Stomach smooth muscle (tissue), 2 donors: ENCODE measurements around the gene LPA.
"Not testable (repeated sequence)": the region's sequence is repeated elsewhere in the genome, so short reads cannot be mapped to it uniquely, and the experiment has no call there.

Experiments
- H3K27ac ChIP-seq: one replicate; pipeline ENCODE4 v1.7.0; 2013; ENCODE audit warnings: mild to moderate bottlenecking, low read length, inconsistent platforms
- H3K27me3 ChIP-seq, 2 donors: one replicate each; pipeline ENCODE4 v1.7.0; 2013; ENCODE audit warnings: low read length in 2 of 2; ENCODE audit not compliant: insufficient read depth in 2 of 2, control insufficient read depth in 1 of 2
- H3K36me3 ChIP-seq, 2 donors: one replicate each; pipeline ENCODE4 v1.7.0; 2013; ENCODE audit warnings: low read length in 2 of 2; ENCODE audit not compliant: control insufficient read depth in 2 of 2, insufficient read depth in 2 of 2
- H3K4me1 ChIP-seq: one replicate; pipeline ENCODE4 v1.7.0; 2013; ENCODE audit warnings: low read length; ENCODE audit not compliant: control insufficient read depth, insufficient read depth
- H3K4me3 ChIP-seq, 2 donors: one replicate each; pipeline ENCODE4 v1.7.0; 2013; ENCODE audit warnings: low read length in 2 of 2
- H3K9ac ChIP-seq, 2 donors: one replicate each; pipeline ENCODE4 v1.7.0; 2013; ENCODE audit warnings: low read length in 2 of 2, mild to moderate bottlenecking in 1 of 2
- H3K9me3 ChIP-seq, 2 donors: one replicate each; pipeline ENCODE4 v1.7.0; 2013; ENCODE audit warnings: low read length in 2 of 2; ENCODE audit not compliant: control insufficient read depth in 2 of 2
- donor health status: healthy.
- donor health status: Pancreatic carcinoma.

The LPA gene, protein sequence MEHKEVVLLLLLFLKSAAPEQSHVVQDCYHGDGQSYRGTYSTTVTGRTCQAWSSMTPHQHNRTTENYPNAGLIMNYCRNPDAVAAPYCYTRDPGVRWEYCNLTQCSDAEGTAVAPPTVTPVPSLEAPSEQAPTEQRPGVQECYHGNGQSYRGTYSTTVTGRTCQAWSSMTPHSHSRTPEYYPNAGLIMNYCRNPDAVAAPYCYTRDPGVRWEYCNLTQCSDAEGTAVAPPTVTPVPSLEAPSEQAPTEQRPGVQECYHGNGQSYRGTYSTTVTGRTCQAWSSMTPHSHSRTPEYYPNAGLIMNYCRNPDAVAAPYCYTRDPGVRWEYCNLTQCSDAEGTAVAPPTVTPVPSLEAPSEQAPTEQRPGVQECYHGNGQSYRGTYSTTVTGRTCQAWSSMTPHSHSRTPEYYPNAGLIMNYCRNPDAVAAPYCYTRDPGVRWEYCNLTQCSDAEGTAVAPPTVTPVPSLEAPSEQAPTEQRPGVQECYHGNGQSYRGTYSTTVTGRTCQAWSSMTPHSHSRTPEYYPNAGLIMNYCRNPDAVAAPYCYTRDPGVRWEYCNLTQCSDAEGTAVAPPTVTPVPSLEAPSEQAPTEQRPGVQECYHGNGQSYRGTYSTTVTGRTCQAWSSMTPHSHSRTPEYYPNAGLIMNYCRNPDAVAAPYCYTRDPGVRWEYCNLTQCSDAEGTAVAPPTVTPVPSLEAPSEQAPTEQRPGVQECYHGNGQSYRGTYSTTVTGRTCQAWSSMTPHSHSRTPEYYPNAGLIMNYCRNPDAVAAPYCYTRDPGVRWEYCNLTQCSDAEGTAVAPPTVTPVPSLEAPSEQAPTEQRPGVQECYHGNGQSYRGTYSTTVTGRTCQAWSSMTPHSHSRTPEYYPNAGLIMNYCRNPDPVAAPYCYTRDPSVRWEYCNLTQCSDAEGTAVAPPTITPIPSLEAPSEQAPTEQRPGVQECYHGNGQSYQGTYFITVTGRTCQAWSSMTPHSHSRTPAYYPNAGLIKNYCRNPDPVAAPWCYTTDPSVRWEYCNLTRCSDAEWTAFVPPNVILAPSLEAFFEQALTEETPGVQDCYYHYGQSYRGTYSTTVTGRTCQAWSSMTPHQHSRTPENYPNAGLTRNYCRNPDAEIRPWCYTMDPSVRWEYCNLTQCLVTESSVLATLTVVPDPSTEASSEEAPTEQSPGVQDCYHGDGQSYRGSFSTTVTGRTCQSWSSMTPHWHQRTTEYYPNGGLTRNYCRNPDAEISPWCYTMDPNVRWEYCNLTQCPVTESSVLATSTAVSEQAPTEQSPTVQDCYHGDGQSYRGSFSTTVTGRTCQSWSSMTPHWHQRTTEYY (N-terminal part only)

DNA sequence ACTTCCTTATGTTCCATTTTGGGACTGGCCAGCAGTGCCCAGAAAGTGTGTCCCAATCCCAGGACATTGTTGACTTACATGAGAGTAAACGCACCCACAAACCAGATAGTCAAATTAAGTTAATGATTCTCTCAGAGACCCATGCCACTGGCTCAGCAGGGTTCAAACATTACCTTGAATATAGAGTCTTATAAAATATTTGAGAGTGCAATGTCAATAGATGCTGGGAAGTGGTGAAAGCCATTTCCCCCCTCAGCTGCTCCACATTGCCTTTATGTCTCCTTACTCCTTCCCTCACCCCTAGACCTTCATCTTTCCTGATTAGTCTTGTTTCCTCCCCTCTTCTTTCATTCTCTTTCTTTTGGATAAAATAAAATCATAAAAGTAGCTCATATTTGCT lies at the start of gene LPA:
Gene LPA (minus strand): TSS at position 78 of the 400 bp plus-strand sequence. CDS start 61 bp downstream, at position 17.
- H3K9me3 ChIP-seq, H3K4me3 ChIP-seq, H3K4me1 ChIP-seq, H3K27me3 ChIP-seq, H3K9ac ChIP-seq, H3K27ac ChIP-seq, H3K36me3 ChIP-seq: not testable (repeated sequence)

DNA sequence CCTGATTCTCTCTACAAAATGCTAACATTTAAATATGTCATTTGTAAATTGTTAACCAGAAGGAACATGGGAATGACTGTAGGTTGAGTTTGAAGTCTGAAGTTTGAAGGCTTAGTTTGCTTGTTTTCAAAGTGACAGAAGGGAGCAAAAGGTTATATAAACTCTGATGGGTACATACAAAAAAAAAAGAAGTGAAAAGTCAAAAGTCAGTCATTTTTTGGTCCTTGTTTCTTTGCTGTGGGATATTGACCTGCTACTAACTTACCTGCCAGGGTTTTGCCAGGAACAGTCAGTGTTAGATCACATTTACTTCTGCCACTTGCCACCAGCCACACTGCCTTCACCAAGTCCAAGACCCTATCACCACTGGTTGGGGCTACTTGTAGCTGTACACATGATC lies 44.9 kb upstream of the LPA start:
- not testable (repeated sequence) for H3K36me3 ChIP-seq, H3K27ac ChIP-seq, H3K4me3 ChIP-seq, H3K27me3 ChIP-seq, H3K4me1 ChIP-seq, H3K9ac ChIP-seq, H3K9me3 ChIP-seq

DNA sequence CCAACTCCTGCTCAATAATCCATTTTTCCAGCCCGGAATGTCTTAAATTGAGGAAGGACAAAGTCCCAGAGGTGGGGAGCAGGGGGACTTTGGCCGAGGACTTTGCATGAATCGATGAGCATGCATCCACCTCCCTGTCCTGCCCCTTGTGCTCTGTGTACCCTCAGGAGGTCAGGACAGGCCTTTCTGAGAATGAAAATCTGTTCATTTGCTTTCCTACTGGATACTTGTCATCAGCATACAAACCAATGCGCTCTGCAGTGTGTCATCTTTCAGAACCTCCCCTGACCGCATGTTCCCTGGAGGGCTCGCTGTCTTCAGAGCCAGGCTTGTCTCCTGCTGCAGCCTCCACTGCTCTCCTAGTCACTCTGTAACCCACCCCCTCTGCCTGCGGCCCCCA lies 40.6 kb upstream of the LPA start:
- H3K27me3 ChIP-seq, H3K36me3 ChIP-seq, H3K27ac ChIP-seq, H3K9ac ChIP-seq, H3K4me3 ChIP-seq, H3K4me1 ChIP-seq, H3K9me3 ChIP-seq: not testable (repeated sequence)

DNA sequence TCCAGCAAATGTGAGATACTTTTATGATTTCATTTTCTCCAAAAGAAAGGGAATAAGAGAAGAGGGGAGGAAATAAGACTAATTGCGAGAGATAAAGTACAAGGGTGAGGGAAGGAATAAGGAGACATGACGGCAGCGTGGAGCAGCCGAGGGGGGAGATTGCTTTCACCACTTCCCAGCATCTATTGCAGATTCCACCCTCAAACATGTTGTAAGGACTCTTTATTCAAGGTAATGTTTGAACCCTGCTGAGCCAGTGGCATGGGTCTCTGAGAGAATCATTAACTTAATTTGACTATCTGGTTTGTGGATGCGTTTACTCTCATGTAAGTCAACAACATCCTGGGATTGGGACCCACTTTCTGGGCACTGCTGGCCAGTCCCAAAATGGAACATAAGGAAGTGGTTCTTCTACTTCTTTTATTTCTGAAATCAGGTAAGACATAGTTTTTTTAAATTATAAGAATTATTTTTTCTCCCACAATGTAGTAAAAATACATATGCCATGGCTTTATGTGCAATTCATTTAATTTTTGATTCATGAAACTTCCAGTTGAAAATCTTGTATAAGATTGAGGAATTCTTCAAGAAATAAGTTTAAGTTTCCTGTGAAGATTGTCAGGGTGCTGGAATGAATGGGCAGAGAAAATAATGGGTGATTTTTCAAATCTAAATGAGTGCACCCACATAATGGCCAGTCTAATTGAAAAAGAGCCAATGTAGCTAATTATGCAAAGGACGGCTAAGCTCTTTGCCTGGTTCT lies 38.0 kb upstream of the LPA start, which contains the start of gene PLG:
Gene PLG (plus strand): TSS at position 327 of the 763 bp plus-strand sequence. CDS start 61 bp downstream, at position 388.
- H3K27me3 ChIP-seq, H3K27ac ChIP-seq, H3K9ac ChIP-seq, H3K9me3 ChIP-seq, H3K36me3 ChIP-seq, H3K4me3 ChIP-seq, H3K4me1 ChIP-seq: not testable (repeated sequence)

DNA sequence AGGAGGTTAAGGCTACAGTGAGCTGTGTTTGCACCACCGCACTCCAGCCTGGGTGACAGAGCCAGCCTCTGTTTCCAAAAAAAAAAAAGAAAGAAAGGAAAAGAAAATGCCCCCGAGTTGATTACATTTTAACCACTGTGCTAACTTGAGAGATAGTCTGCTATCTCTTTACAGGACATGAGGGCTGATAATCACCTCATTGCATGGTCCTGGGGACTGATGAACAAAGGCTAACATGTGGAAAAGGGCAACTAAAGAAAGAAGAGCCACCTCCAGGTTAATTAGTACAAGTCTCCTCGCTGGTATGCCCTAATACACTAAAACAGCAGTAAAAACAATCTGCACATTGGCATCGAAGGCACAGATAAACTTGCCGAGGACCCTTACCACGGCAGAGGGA lies 33.8 kb upstream of the LPA start:
- no peaks in the 10 kb centered on the region for H3K9me3 ChIP-seq
- H3K4me3 ChIP-seq = no peak overlapping the region

DNA sequence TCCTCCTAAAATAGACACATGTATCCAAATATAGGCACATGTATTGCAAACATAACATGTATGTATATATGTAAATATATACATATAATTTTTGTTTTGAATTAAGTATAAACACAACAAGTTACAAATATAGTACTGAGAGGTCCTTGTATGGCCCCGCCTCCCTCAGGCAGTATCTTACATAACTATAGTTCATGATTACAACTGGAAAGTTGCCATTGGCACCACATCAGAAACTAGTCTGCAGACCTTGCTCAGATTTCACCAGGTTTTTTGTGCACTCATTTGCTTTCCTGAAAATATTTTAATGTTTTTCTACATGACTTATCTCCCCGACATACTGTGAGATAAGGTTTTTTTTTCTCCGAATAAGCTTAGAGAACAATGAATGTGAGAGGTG lies 32.8 kb upstream of the LPA start:
- H3K27ac ChIP-seq, H3K9ac ChIP-seq, H3K36me3 ChIP-seq, H3K9me3 ChIP-seq, H3K27me3 ChIP-seq, H3K4me1 ChIP-seq, H3K4me3 ChIP-seq: not testable (repeated sequence)

More for the DNA sequence above, 33.8 kb upstream of the LPA start:
- Histone ChIP-seq H3K9ac (no peak overlapping the region), H3K36me3 (no peaks in the 10 kb centered on the region), H3K4me1 (no peaks in the 10 kb centered on the region), H3K27me3 (no peaks in the 10 kb centered on the region), H3K27ac (no peak overlapping the region)

DNA sequence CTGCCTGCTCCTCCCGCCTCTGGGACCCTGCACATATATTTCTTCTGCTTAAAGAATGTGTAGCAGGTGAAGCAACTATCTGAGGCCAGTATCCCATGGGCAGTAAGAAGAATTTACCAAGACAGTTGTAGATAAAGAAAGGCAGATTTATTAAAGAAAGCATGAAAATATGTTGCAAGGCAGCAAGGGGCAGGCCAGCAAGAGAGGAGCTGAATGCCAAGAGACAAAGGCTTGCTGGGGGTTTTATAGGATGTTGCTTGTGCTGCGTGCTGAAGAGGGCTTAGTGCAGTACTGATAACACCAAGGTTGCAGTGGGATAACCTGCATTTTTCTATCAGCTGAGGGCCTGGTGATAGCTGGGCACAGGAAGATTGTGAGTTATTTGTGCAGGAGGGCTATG lies 31.5 kb upstream of the LPA start:
- not testable (repeated sequence) for H3K27ac ChIP-seq, H3K4me3 ChIP-seq, H3K4me1 ChIP-seq, H3K9ac ChIP-seq, H3K27me3 ChIP-seq, H3K9me3 ChIP-seq, H3K36me3 ChIP-seq

DNA sequence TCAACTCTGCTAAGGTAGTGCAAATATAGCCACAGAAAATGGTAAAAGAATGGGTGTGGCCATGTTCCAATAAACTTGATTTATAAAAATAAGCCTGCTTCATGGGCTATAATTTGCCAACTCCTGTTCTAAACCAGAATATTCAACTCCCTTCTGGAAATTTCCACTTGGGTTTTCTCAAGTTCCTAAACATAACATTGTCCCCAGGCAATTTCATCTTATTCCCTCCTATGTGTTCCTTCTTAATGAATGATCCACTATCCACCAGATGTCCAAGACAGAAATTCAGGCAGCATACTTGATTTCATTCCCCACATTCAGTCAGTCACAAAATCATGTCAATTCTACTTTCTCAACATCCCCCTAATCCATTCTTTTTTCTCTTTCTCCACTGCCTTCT lies 30.9 kb upstream of the LPA start:
- H3K27me3 ChIP-seq = not testable (repeated sequence)

DNA sequence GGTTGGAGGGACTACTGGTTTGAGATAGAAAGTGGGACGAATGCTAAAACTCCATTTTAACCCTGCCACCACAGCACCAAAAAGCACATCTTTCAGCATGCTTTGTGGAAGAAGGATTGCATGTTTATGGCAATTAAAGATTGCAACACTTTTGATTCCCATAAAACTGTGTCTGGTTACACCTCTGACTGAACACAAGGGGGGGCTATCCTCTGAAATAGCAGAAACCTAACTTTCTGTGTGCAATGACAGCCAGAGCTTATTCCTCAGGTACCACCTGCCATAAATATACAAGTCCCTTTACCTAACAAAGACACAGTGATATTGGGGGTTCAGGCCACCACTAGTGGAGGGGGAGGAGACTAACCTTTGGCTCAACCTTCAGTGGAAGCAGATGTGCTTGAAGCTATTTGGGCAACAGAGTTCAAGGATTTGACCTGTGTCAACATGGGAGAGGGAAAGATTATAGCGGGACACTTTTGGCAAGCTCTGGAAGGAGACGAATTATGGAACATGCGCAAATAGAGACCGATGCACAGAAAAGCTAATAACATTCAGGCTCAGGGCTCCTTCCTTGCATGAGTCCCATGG lies 28.4 kb upstream of the LPA start:
- Histone ChIP-seq H3K36me3 (no peaks in the 10 kb centered on the region), H3K9me3 (peaks cover 0 to 2% of the 10 kb centered on the region in 2 donors), H3K27me3 (no peaks in the 10 kb centered on the region), H3K27ac (no peak overlapping the region), H3K4me3 (no peak overlapping the region), H3K9ac (no peak overlapping the region), H3K4me1 (no peaks in the 10 kb centered on the region)

More for the DNA sequence above, 30.9 kb upstream of the LPA start:
- H3K9me3 ChIP-seq, H3K4me1 ChIP-seq, H3K36me3 ChIP-seq, H3K4me3 ChIP-seq, H3K9ac ChIP-seq, H3K27ac ChIP-seq: not testable (repeated sequence)

DNA sequence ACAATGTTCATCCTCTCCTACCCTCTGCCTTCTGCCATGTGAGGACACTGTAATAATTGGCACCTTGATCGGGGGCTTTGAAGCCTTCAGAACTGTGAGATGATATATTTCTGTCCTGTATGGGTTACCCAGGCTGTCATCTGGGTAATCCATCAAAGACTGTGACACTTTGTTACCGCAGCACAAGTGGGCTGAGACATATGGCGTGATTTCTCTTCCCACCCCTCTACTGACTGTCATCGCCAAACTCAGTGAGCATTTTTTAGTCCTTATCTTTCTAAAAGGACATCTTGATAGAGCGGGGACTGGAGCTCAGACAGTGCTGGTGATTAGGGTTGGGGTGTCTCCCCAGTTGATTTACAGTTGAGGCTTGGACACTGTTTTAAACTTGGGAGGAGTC lies 27.5 kb upstream of the LPA start:
- Histone ChIP-seq H3K27me3 (no peaks in the 10 kb centered on the region), H3K9me3 (peaks cover 0 to 2% of the 10 kb centered on the region in 2 donors), H3K9ac (no peak overlapping the region), H3K4me1 (no peaks in the 10 kb centered on the region), H3K27ac (no peak overlapping the region), H3K36me3 (no peaks in the 10 kb centered on the region), H3K4me3 (no peak overlapping the region)
